WTC11 (cell line): ENCODE measurements around the gene NOL12. TPM values are rescaled to one million over a fixed set of nuclear protein-coding genes. Genes with fewer than 3 reads are reported as not detected.

Source experiments
- ATAC-seq: fragments of 200-7000 bp; cut with Tn5 transposase; 2 replicates; pipeline ENCODE4 v1.10.0; 2021; ENCODE audit warnings: mild to moderate bottlenecking, moderate library complexity
- CTCF ChIA-PET: fragments of 300-600 bp; sonication (Branson Sonifier 250); formaldehyde crosslinking; loops from one replicate; lab custom pipeline; 2021; ENCODE audit warnings: antibody characterized with exemption; lab: Charles Lee
- POLR2A ChIA-PET: fragments of 350-600 bp; sonication (Branson Sonifier 250); formaldehyde crosslinking; loops from one replicate; lab custom pipeline; 2021; ENCODE audit warnings: antibody characterized with exemption; lab: Charles Lee
- DNase-seq: peaks from one replicate; pipeline ENCODE4 v3.0.0; 2021; ENCODE audit warnings: low spot score
- H3K27ac Mint-ChIP-seq: 2 replicates; pipeline ENCODE4 v1.8.0; 2021; ENCODE audit warnings: mixed read lengths
- H3K27me3 Mint-ChIP-seq: 2 replicates; pipeline ENCODE4 v1.8.0; 2021; ENCODE audit warnings: low read depth, mild to moderate bottlenecking, moderate library complexity, mixed read lengths
- H3K36me3 Mint-ChIP-seq: 2 replicates; pipeline ENCODE4 v1.8.0; 2021; ENCODE audit warnings: mixed read lengths
- H3K4me1 Mint-ChIP-seq: 2 replicates; pipeline ENCODE4 v1.8.0; 2022; ENCODE audit warnings: mixed read lengths
- H3K4me3 Mint-ChIP-seq: 2 replicates; pipeline ENCODE4 v1.8.0; 2021; ENCODE audit warnings: mild to moderate bottlenecking, moderate library complexity, mixed read lengths
- H3K9me3 Mint-ChIP-seq: 2 replicates; pipeline ENCODE4 v1.8.0; 2021; ENCODE audit warnings: mixed read lengths
- CBFB ChIP-seq: sonication (generic); formaldehyde crosslinking; IDR thresholded peaks from 2 replicates; pipeline ENCODE4 v1.8.1; 2022; ENCODE audit warnings: mild to moderate bottlenecking, low read depth, missing genetic modification reagents
- CREB1 ChIP-seq: sonication (generic); formaldehyde crosslinking; IDR thresholded peaks from 2 replicates; pipeline ENCODE4 v1.8.0; 2023; ENCODE audit warnings: mild to moderate bottlenecking, missing genetic modification reagents
- GABPB1 ChIP-seq: sonication (generic); formaldehyde crosslinking; IDR thresholded peaks from 2 replicates; pipeline ENCODE4 v1.8.1; 2023; ENCODE audit warnings: mild to moderate bottlenecking, missing genetic modification reagents
- NFATC4 ChIP-seq: fragments of 250-450 bp; sonication (Bioruptor Pico); IDR thresholded peaks from 2 replicates; pipeline ENCODE4 v1.9.0; 2021; ENCODE audit warnings: mild to moderate bottlenecking
- NR2C2 ChIP-seq: sonication (generic); formaldehyde crosslinking; IDR thresholded peaks from 2 replicates; pipeline ENCODE4 v1.8.0; 2022; ENCODE audit warnings: mild to moderate bottlenecking, missing genetic modification reagents
- PRRX2 ChIP-seq: fragments of 250-450 bp; sonication (Bioruptor Pico); IDR thresholded peaks from 2 replicates; pipeline ENCODE4 v1.8.0; 2021; ENCODE audit warnings: mild to moderate bottlenecking
- RELA ChIP-seq: sonication (generic); formaldehyde crosslinking; IDR thresholded peaks from 2 replicates; pipeline ENCODE4 v1.8.1; 2022; ENCODE audit warnings: missing genetic modification reagents, mild to moderate bottlenecking, borderline replicate concordance
- RORB ChIP-seq: fragments of 250-450 bp; sonication (Bioruptor Pico); IDR thresholded peaks from 2 replicates; pipeline ENCODE4 v1.9.0; 2021; ENCODE audit warnings: mild to moderate bottlenecking
- SMAD3 ChIP-seq: sonication (generic); formaldehyde crosslinking; IDR thresholded peaks from 2 replicates; pipeline ENCODE4 v1.8.0; 2022; ENCODE audit warnings: missing genetic modification reagents, mild to moderate bottlenecking, borderline replicate concordance
- ZNF121 ChIP-seq: sonication (generic); formaldehyde crosslinking; IDR thresholded peaks from 2 replicates; pipeline ENCODE4 v1.8.0; 2023; ENCODE audit warnings: missing genetic modification reagents
- ZNF138 ChIP-seq: sonication (generic); formaldehyde crosslinking; conservative IDR thresholded peaks from 2 replicates; pipeline ENCODE4 v1.8.1; 2022; ENCODE audit warnings: mild to moderate bottlenecking, moderate library complexity, missing genetic modification reagents
- total RNA-seq: library from RNA; stranded (reverse); gene quantifications from 3 replicates; pipeline ENCODE4 v1.2.3, GENCODE V29; 2021
- TF ChIP-seq, protein P1 (sequence below): sonication (generic); formaldehyde crosslinking; IDR thresholded peaks from 2 replicates; pipeline ENCODE4 v1.8.1; 2023; ENCODE audit warnings: mild to moderate bottlenecking, missing genetic modification reagents
- TF ChIP-seq, protein P2 (sequence below): sonication (generic); formaldehyde crosslinking; IDR thresholded peaks from 2 replicates; pipeline ENCODE4 v1.8.1; 2023; ENCODE audit warnings: mild to moderate bottlenecking, missing genetic modification reagents, moderate library complexity
- TF ChIP-seq, protein P3 (sequence below): sonication (generic); formaldehyde crosslinking; IDR thresholded peaks from 2 replicates; pipeline ENCODE4 v1.8.1; 2022; ENCODE audit warnings: low read depth, missing genetic modification reagents, borderline replicate concordance
- TF ChIP-seq, protein P4 (sequence below): fragments of 200-600 bp; IDR thresholded peaks from 2 replicates; pipeline ENCODE4 v1.8.0; 2022; ENCODE audit warnings: antibody characterized with exemption
- TF ChIP-seq, protein P5 (sequence below): fragments of 250-450 bp; sonication (Bioruptor Pico); IDR thresholded peaks from 2 replicates; pipeline ENCODE4 v1.9.0; 2021; ENCODE audit warnings: mild to moderate bottlenecking, borderline replicate concordance

Gene NOL12
- total RNA-seq, 1 experiment from 2014 or later = 24.9 TPM

DNA sequence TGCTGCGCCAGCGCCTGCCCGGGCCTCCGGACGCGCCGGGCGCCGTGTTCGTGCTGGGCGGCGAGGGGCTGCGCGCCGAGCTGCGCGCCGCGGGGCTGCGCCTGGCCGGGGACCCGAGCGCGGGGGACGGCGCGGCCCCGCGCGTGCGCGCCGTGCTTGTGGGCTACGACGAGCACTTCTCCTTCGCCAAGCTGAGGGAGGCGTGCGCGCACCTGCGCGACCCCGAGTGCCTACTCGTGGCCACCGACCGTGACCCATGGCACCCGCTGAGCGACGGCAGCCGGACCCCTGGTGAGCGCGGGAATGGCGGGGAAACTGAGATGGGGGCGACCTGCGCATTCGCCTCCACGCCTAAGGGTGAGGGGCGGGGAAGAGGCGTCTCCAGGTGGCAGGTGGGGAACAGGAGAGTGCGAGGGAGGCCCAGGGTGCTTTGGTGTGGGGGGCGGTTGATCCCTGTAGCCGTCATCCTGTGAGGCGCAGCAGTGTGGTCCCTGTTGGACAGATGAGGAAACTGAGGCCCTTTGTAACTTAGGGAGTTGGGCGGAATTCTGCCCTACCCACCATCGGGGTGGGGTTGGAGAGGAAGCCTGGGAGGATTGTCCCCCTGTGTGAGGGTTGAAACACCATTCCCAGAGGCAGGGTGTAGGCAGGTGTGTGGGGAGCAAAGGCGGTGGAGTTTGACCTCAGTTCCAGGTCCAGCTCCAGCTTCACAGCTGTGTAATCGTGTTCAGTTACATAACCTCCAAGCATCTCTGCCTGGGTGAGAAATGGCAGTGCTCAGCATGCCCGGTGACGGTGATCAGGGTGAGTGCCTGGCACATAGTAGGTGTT lies 26.9 kb upstream of the NOL12 start:
- DNase-seq (no peak), ATAC-seq (no peak)
- H3K9me3 Mint-ChIP-seq = no peaks in the 10 kb centered on the region
- POLR2A ChIA-PET = interaction anchor here (0.6 to 1.9 kb wide), 6 partner anchors 8 to 51 kb away, joined by 3 to 8 read pairs (median 6); partner anchors contain the start of genes GGA1 and NOL12
- H3K36me3 Mint-ChIP-seq = peaks cover 3% of the 10 kb centered on the region; the same call in 1 of the 2 replicates
- CTCF ChIA-PET = interaction anchor here (0.6 to 12.1 kb wide), 16 partner anchors 8 to 158 kb away, joined by 3 to 161 read pairs (median 8); partner anchors contain the start of genes GGA1, NOL12 and SH3BP1
- H3K4me3 Mint-ChIP-seq = peak overlapping the region; percentile 77
- no peak for TF ChIP-seq RELA (CRISPR knock-in tag)
- peak; percentile 63 for TF ChIP-seq GABPB1
- no peak for TF ChIP-seq CREB1 (CRISPR knock-in tag)
- 0 out of 2 replicates have a peak, but pooled peaks have one; percentile 6 for TF ChIP-seq ZNF121 (CRISPR knock-in tag)
- TF ChIP-seq NFATC4 (CRISPR knock-in tag) = no peak
- TF ChIP-seq, protein P1, sequence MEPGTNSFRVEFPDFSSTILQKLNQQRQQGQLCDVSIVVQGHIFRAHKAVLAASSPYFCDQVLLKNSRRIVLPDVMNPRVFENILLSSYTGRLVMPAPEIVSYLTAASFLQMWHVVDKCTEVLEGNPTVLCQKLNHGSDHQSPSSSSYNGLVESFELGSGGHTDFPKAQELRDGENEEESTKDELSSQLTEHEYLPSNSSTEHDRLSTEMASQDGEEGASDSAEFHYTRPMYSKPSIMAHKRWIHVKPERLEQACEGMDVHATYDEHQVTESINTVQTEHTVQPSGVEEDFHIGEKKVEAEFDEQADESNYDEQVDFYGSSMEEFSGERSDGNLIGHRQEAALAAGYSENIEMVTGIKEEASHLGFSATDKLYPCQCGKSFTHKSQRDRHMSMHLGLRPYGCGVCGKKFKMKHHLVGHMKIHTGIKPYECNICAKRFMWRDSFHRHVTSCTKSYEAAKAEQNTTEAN (CRISPR knock-in tag) = no peak
- TF ChIP-seq, protein P2, sequence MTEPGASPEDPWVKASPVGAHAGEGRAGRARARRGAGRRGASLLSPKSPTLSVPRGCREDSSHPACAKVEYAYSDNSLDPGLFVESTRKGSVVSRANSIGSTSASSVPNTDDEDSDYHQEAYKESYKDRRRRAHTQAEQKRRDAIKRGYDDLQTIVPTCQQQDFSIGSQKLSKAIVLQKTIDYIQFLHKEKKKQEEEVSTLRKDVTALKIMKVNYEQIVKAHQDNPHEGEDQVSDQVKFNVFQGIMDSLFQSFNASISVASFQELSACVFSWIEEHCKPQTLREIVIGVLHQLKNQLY (CRISPR knock-in tag) = no peak
- TF ChIP-seq, protein P3, sequence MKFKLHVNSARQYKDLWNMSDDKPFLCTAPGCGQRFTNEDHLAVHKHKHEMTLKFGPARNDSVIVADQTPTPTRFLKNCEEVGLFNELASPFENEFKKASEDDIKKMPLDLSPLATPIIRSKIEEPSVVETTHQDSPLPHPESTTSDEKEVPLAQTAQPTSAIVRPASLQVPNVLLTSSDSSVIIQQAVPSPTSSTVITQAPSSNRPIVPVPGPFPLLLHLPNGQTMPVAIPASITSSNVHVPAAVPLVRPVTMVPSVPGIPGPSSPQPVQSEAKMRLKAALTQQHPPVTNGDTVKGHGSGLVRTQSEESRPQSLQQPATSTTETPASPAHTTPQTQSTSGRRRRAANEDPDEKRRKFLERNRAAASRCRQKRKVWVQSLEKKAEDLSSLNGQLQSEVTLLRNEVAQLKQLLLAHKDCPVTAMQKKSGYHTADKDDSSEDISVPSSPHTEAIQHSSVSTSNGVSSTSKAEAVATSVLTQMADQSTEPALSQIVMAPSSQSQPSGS (CRISPR knock-in tag) = no peak
- no peak for TF ChIP-seq SMAD3 (CRISPR knock-in tag)
- H3K27ac Mint-ChIP-seq = no peak overlapping the region
- peaks cover 29% of the 10 kb centered on the region for H3K4me1 Mint-ChIP-seq
- no peaks in the 10 kb centered on the region for H3K27me3 Mint-ChIP-seq

DNA sequence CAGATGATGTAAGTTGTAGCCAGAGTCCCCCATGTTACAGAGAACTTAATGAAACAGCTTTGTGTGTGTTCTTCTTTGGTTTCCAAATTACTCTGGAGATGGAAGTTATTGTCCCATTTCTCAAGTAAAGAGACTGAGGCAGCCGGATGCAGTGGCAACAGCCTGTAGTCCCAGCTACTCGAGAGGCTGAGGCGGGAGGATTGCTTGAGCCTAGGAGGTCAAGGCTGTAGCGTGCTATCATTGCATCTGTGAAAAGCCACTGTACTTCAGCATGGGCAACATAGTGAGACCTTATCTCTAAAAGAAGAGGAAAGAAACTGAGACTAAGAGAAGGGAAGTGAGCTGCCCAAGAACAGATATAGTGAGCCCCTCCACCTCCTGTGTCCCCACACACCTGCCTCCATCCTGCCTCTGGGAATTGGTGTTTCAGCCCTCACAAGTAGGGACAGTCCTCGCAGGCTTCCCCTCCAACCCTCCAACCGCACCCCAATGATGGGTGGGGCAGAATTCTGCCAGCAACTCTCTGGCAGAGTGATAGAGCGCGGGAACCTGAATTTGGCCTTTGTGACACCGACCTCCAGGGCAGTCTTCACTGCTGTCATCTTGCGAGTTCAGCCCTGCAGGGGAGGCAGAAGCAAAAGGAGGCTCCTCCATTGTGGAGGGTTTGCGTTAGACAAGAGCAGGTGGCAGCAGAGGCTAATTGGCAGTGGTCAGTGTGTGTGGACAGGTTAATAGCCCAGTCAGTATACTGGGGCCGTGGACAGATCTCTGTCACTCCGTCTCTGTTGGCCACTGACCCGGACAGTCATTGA lies 26.0 kb upstream of the NOL12 start:
- ATAC-seq (no peak), DNase-seq (no peak)
- H3K9me3 Mint-ChIP-seq = no peaks in the 10 kb centered on the region
- TF ChIP-seq, protein P4, sequence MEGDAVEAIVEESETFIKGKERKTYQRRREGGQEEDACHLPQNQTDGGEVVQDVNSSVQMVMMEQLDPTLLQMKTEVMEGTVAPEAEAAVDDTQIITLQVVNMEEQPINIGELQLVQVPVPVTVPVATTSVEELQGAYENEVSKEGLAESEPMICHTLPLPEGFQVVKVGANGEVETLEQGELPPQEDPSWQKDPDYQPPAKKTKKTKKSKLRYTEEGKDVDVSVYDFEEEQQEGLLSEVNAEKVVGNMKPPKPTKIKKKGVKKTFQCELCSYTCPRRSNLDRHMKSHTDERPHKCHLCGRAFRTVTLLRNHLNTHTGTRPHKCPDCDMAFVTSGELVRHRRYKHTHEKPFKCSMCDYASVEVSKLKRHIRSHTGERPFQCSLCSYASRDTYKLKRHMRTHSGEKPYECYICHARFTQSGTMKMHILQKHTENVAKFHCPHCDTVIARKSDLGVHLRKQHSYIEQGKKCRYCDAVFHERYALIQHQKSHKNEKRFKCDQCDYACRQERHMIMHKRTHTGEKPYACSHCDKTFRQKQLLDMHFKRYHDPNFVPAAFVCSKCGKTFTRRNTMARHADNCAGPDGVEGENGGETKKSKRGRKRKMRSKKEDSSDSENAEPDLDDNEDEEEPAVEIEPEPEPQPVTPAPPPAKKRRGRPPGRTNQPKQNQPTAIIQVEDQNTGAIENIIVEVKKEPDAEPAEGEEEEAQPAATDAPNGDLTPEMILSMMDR = no peak
- TF ChIP-seq CBFB (CRISPR knock-in tag) = no peak
- TF ChIP-seq ZNF138 = no peak
- no peak for TF ChIP-seq PRRX2
- TF ChIP-seq NFATC4 (CRISPR knock-in tag) = no peak
- TF ChIP-seq, protein P5, sequence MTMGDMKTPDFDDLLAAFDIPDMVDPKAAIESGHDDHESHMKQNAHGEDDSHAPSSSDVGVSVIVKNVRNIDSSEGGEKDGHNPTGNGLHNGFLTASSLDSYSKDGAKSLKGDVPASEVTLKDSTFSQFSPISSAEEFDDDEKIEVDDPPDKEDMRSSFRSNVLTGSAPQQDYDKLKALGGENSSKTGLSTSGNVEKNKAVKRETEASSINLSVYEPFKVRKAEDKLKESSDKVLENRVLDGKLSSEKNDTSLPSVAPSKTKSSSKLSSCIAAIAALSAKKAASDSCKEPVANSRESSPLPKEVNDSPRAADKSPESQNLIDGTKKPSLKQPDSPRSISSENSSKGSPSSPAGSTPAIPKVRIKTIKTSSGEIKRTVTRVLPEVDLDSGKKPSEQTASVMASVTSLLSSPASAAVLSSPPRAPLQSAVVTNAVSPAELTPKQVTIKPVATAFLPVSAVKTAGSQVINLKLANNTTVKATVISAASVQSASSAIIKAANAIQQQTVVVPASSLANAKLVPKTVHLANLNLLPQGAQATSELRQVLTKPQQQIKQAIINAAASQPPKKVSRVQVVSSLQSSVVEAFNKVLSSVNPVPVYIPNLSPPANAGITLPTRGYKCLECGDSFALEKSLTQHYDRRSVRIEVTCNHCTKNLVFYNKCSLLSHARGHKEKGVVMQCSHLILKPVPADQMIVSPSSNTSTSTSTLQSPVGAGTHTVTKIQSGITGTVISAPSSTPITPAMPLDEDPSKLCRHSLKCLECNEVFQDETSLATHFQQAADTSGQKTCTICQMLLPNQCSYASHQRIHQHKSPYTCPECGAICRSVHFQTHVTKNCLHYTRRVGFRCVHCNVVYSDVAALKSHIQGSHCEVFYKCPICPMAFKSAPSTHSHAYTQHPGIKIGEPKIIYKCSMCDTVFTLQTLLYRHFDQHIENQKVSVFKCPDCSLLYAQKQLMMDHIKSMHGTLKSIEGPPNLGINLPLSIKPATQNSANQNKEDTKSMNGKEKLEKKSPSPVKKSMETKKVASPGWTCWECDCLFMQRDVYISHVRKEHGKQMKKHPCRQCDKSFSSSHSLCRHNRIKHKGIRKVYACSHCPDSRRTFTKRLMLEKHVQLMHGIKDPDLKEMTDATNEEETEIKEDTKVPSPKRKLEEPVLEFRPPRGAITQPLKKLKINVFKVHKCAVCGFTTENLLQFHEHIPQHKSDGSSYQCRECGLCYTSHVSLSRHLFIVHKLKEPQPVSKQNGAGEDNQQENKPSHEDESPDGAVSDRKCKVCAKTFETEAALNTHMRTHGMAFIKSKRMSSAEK (CRISPR knock-in tag) = no peak
- no peak for TF ChIP-seq RORB (CRISPR knock-in tag)
- TF ChIP-seq NR2C2 (CRISPR knock-in tag) = no peak
- TF ChIP-seq, protein P3 (CRISPR knock-in tag) = no peak
- peak overlapping the region; percentile 77 for H3K4me3 Mint-ChIP-seq
- H3K27me3 Mint-ChIP-seq = no peaks in the 10 kb centered on the region
- POLR2A ChIA-PET = no interaction called here
- peaks cover 29% of the 10 kb centered on the region for H3K4me1 Mint-ChIP-seq
- CTCF ChIA-PET = interaction anchor here (0.6 to 12.1 kb wide), 8 partner anchors 11 to 52 kb away, joined by 3 to 161 read pairs (median 4); partner anchors contain the start of genes GGA1, SH3BP1 and TRIOBP
- H3K36me3 Mint-ChIP-seq = peaks cover 3% of the 10 kb centered on the region; the same call in 1 of the 2 replicates
- H3K27ac Mint-ChIP-seq = no peak overlapping the region
